SH-SY5Y (cell line): Measurements from ENCODE around the gene TEPSIN.

Source experiments
- GATA2 ChIP-seq: IDR thresholded peaks from 2 replicates; pipeline ENCODE4 v1.6.1; 2011; ENCODE audit warnings: mild to moderate bottlenecking, low read depth, low read length
- GATA3 ChIP-seq: IDR thresholded peaks from 2 replicates; pipeline ENCODE4 v1.6.1; 2011; ENCODE audit warnings: low read depth, mild to moderate bottlenecking, low read length, moderate library complexity

- TF ChIP-seq GATA2, result no peak
- no peak for TF ChIP-seq GATA3
These were observed 36.5 kb downstream of the TEPSIN start for GRCh38 chr17:81202318-81202717.
